Liver (tissue), 9 donors: ENCODE data around the gene PPP1R13B. TPM values are rescaled to one million over a fixed set of nuclear protein-coding genes. Genes with fewer than 3 reads are reported as not detected.

Experiments
- DNase-seq: peaks from one replicate; pipeline ENCODE4 v3.0.0-alpha.2; 2017; ENCODE audit warnings: low spot score
- H3K27ac ChIP-seq, 2 donors: one replicate each; pipeline ENCODE4 v1.7.0; 2013; ENCODE audit warnings: inconsistent platforms in 2 of 2, low read length in 2 of 2, control low read depth in 1 of 2, low read depth in 1 of 2, mild to moderate bottlenecking in 1 of 2
- H3K27me3 ChIP-seq, 4 donors: one replicate each; pipeline versions ENCODE4 v1.6.1 to v1.7.0; 2013; ENCODE audit warnings: low read length in 3 of 4, inconsistent platforms in 1 of 4, mild to moderate bottlenecking in 1 of 4, moderate library complexity in 1 of 4; ENCODE audit not compliant: control insufficient read depth in 4 of 4, insufficient read depth in 4 of 4
- H3K36me3 ChIP-seq, 4 donors: one replicate each; pipeline versions ENCODE4 v1.6.1 to v1.7.0; 2013; ENCODE audit warnings: low read length in 3 of 4, mild to moderate bottlenecking in 3 of 4, low read depth in 1 of 4, moderate library complexity in 1 of 4; ENCODE audit not compliant: control insufficient read depth in 4 of 4, insufficient read depth in 3 of 4
- H3K4me1 ChIP-seq, 4 donors: one replicate each; pipeline versions ENCODE4 v1.6.1 to v1.7.0; 2013; ENCODE audit warnings: low read length in 3 of 4, mild to moderate bottlenecking in 3 of 4, moderate library complexity in 1 of 4; ENCODE audit not compliant: control insufficient read depth in 4 of 4, insufficient read depth in 4 of 4
- H3K4me3 ChIP-seq, 3 donors: one replicate each; pipeline versions ENCODE4 v1.6.1 to v1.7.0; 2013; ENCODE audit warnings: low read length in 3 of 3, control low read depth in 1 of 3, low read depth in 1 of 3, mild to moderate bottlenecking in 1 of 3
- H3K9ac ChIP-seq, 2 donors: one replicate each; pipeline ENCODE4 v1.7.0; 2013; ENCODE audit warnings: low read length in 2 of 2, mild to moderate bottlenecking in 2 of 2, moderate library complexity in 2 of 2, control low read depth in 1 of 2, low read depth in 1 of 2
- H3K9me3 ChIP-seq, 4 donors: one replicate each; pipeline versions ENCODE4 v1.6.1 to v1.7.0; 2013; ENCODE audit warnings: low read length in 3 of 4; ENCODE audit not compliant: control insufficient read depth in 4 of 4
- FOXA2 ChIP-seq: IDR thresholded peaks from 2 replicates; pipeline ENCODE4 v1.6.1; 2016; ENCODE audit warnings: antibody characterized with exemption
- NR2F2 ChIP-seq: IDR thresholded peaks from 2 replicates; pipeline ENCODE4 v1.6.1; 2016; ENCODE audit warnings: antibody characterized with exemption
- REST ChIP-seq: IDR thresholded peaks from 2 replicates; pipeline ENCODE4 v1.6.1; 2016; ENCODE audit warnings: antibody characterized with exemption, mild to moderate bottlenecking
- YY1 ChIP-seq: IDR thresholded peaks from 2 replicates; pipeline ENCODE4 v1.6.1; 2016; ENCODE audit warnings: antibody characterized with exemption, mild to moderate bottlenecking
- ZBTB33 ChIP-seq: IDR thresholded peaks from 2 replicates; pipeline ENCODE4 v1.6.1; 2016; ENCODE audit warnings: antibody characterized with exemption
- WGBS: extraction: QIAGEN DNeasy Blood & Tissue Kit; methylation state at CpG from one replicate; pipeline ENCODE4 v1.1.7; 2013; 5-methylcytosine and 5-hydroxymethylcytosine counted together
- polyA plus RNA-seq, 2 donors: library from polyadenylated mRNA; stranded (reverse) in 1 of 2; unstranded in 1 of 2; fragments of 200-250 nt in 1 of 2; fragments of >200 nt in 1 of 2; fragmentation: Nextera tagmentation in 1 of 2; extraction: Ambion mirVana in 1 of 2; gene quantifications; one replicate each; pipeline versions ENCODE4 v1.2.1 to v1.2.3, GENCODE V29; 2013 to 2015
- total RNA-seq, 2 donors: library from RNA; depleted of rRNA; stranded (reverse); fragments of >200 nt; gene quantifications; one replicate each; pipeline ENCODE4 v1.2.3, GENCODE V29; 2014
- TF ChIP-seq, protein P1 (sequence below): fragments of 150-350 bp; IDR thresholded peaks from 2 replicates; pipeline ENCODE4 v1.5.1; 2017; ENCODE audit warnings: improper control_type of control experiment, low read depth, low read length; ENCODE audit not compliant: missing input control
- donor health status: healthy.
- donor health status: healthy.
- donor health status: healthy.
- donor health status: healthy.
- donor health status: healthy.

Gene PPP1R13B
- total and polyA plus RNA-seq, 4 donors = 3.2 to 15.1 (median 5.1) TPM

GRCh38 chr14:103879118-103879569 is 31.8 kb upstream of the PPP1R13B start:
- Histone ChIP-seq H3K27me3 (no peaks in the 10 kb centered on the region), H3K9ac (peak overlapping the region in 1 of 2 donors; percentile 59), H3K27ac (peak overlapping the region; percentile 93 to 99)

GRCh38 chr14:103878180-103878579 is 30.8 kb upstream of the PPP1R13B start:
- H3K27me3 ChIP-seq = no peaks in the 10 kb centered on the region

More at GRCh38 chr14:103879118-103879569, 31.8 kb upstream of the PPP1R13B start:
- H3K4me1 ChIP-seq = peaks cover 27 to 51% (median 40%) of the 10 kb centered on the region in 4 donors
- peak overlapping the region; percentile 30 to 43 (median 36) for H3K4me3 ChIP-seq
- DNase-seq = no peak
- peak; percentile 31 for TF ChIP-seq FOXA2
- TF ChIP-seq REST = no peak
- no peaks in the 10 kb centered on the region for H3K9me3 ChIP-seq
- no peaks in the 10 kb centered on the region for H3K36me3 ChIP-seq
- WGBS = 36% methylated on average over 16 of the region's 16 CpGs

More at GRCh38 chr14:103878180-103878579, 30.8 kb upstream of the PPP1R13B start:
- Histone ChIP-seq H3K4me1 (peaks cover 27 to 54% (median 43%) of the 10 kb centered on the region in 4 donors), H3K9ac (no peak overlapping the region), H3K4me3 (no peak overlapping the region), H3K27ac (no peak overlapping the region), H3K9me3 (no peaks in the 10 kb centered on the region), H3K36me3 (no peaks in the 10 kb centered on the region)
- no peak for DNase-seq
- TF ChIP-seq ZBTB33 (no peak), YY1 (no peak), NR2F2 (no peak)
- TF ChIP-seq, protein P1, sequence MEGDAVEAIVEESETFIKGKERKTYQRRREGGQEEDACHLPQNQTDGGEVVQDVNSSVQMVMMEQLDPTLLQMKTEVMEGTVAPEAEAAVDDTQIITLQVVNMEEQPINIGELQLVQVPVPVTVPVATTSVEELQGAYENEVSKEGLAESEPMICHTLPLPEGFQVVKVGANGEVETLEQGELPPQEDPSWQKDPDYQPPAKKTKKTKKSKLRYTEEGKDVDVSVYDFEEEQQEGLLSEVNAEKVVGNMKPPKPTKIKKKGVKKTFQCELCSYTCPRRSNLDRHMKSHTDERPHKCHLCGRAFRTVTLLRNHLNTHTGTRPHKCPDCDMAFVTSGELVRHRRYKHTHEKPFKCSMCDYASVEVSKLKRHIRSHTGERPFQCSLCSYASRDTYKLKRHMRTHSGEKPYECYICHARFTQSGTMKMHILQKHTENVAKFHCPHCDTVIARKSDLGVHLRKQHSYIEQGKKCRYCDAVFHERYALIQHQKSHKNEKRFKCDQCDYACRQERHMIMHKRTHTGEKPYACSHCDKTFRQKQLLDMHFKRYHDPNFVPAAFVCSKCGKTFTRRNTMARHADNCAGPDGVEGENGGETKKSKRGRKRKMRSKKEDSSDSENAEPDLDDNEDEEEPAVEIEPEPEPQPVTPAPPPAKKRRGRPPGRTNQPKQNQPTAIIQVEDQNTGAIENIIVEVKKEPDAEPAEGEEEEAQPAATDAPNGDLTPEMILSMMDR = no peak
- WGBS = 91% methylated on average over 11 of the region's 11 CpGs
